Calu3 (cell line): ENCODE data around the gene LRP3. TPM values are rescaled to one million over a fixed set of nuclear protein-coding genes. Genes with fewer than 3 reads are reported as not detected.
A peak's percentile ranks its signal among the peaks of the same experiment; 100 is the strongest.

Experiments
- BruUV-seq: library from RNA; stranded (reverse); fragments of 400-500 nt; replicated peaks from 2 replicates; lab custom pipeline; 2021; lab: Mats Ljungman, UMichigan
- CTCF ChIA-PET: fragments of 300-600 bp; sonication (Branson Sonifier 250); formaldehyde crosslinking; loops from one replicate; lab custom pipeline; 2022; ENCODE audit warnings: antibody characterized with exemption; lab: Charles Lee
- DNase-seq: peaks from one replicate; pipeline ENCODE4 v3.0.0; 2022
- H3K27ac Mint-ChIP-seq: one replicate; pipeline ENCODE4 v1.8.0; 2022; ENCODE audit warnings: mixed read lengths; ENCODE audit not compliant: unreplicated experiment
- H3K27me3 Mint-ChIP-seq: one replicate; pipeline ENCODE4 v1.8.0; 2022; ENCODE audit warnings: mixed read lengths; ENCODE audit not compliant: unreplicated experiment
- H3K36me3 Mint-ChIP-seq: one replicate; pipeline ENCODE4 v1.8.0; 2022; ENCODE audit warnings: mild to moderate bottlenecking, moderate library complexity, mixed read lengths; ENCODE audit not compliant: insufficient read depth, unreplicated experiment
- H3K4me1 Mint-ChIP-seq: one replicate; pipeline ENCODE4 v1.8.0; 2022; ENCODE audit warnings: mild to moderate bottlenecking, low read depth, mixed read lengths; ENCODE audit not compliant: unreplicated experiment
- H3K4me3 Mint-ChIP-seq: one replicate; pipeline ENCODE4 v1.8.0; 2022; ENCODE audit warnings: mild to moderate bottlenecking, low read depth, moderate library complexity, mixed read lengths; ENCODE audit not compliant: unreplicated experiment
- H3K9me3 Mint-ChIP-seq: one replicate; pipeline ENCODE4 v1.8.0; 2022; ENCODE audit warnings: low read depth, mixed read lengths; ENCODE audit not compliant: unreplicated experiment
- intact Hi-C: fragments of 100-400 bp; cut with micrococcal nuclease; formaldehyde crosslinking; loops from one replicate; pipeline ENCODE4 v1.10.0; 2022; ENCODE audit not compliant: unreplicated experiment
- total RNA-seq: library from RNA; stranded (reverse); gene quantifications from 2 replicates; pipeline ENCODE4 v1.2.3, GENCODE V29; 2022
- TF ChIP-seq, protein P1 (sequence below): fragments of 200-600 bp; IDR thresholded peaks from one replicate; pipeline ENCODE4 v1.8.0; 2022; ENCODE audit warnings: antibody characterized with exemption; ENCODE audit not compliant: unreplicated experiment

LRP3 gene
- total RNA-seq, 1 experiment from 2014 or later: 0.59 TPM

DNA sequence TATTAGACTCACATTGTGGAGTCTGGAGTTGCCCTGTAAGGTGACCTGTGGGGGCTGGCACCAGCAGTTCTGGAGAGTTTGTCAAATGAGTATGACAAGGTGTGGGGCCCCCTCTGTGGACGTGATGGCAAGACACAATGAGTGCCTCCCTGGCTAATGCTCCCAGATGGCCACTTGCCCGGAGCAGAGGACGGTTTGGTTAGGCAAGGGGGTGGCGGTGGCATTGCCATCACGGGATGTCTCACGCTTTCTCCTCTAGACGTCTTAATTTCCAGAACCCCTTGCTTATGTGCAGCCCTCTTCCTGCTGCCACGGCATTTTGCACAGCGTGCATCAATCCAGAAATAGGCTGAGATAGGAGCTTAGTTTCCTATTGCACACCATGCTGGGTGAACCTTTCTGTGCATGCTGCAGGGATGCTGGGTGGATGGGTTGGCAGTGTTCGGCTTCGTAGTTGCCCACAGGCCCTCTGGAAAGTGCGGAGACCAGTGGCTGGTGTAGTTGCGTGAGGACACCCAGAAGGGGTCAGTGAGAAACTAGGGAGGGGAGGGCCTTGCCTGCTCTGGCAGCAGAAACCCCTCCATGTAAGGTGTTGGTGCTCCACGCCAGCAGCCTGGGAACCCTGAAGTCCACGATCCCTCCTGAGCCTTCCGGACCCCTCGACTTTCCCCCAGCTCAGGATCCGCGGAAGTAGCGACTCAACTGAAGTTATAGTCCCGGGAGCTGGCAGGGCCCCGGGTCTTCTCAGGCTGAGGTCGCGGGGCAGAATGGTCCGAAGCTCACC is 18.1 kb upstream of the LRP3 start:
- H3K4me1 Mint-ChIP-seq: peaks cover 41% of the 10 kb centered on the region
- no peaks in the 10 kb centered on the region for H3K9me3 Mint-ChIP-seq
- H3K36me3 Mint-ChIP-seq: peaks cover 42% of the 10 kb centered on the region
- H3K27me3 Mint-ChIP-seq: peaks cover 15% of the 10 kb centered on the region
- TF ChIP-seq, protein P1, sequence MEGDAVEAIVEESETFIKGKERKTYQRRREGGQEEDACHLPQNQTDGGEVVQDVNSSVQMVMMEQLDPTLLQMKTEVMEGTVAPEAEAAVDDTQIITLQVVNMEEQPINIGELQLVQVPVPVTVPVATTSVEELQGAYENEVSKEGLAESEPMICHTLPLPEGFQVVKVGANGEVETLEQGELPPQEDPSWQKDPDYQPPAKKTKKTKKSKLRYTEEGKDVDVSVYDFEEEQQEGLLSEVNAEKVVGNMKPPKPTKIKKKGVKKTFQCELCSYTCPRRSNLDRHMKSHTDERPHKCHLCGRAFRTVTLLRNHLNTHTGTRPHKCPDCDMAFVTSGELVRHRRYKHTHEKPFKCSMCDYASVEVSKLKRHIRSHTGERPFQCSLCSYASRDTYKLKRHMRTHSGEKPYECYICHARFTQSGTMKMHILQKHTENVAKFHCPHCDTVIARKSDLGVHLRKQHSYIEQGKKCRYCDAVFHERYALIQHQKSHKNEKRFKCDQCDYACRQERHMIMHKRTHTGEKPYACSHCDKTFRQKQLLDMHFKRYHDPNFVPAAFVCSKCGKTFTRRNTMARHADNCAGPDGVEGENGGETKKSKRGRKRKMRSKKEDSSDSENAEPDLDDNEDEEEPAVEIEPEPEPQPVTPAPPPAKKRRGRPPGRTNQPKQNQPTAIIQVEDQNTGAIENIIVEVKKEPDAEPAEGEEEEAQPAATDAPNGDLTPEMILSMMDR: no peak
- BruUV-seq: TSS peak; percentile 69
- DNase-seq: peak; percentile 45
- H3K27ac Mint-ChIP-seq: peak overlapping the region; percentile 100
- CTCF ChIA-PET: interaction anchor here (0.6 to 2.1 kb wide), 12 partner anchors 10 to 404 kb away, joined by 3 to 11 read pairs (median 3); no protein-coding TSS in a partner anchor
- intact Hi-C loops: no loop called here
- H3K4me3 Mint-ChIP-seq: peak overlapping the region; percentile 97

DNA sequence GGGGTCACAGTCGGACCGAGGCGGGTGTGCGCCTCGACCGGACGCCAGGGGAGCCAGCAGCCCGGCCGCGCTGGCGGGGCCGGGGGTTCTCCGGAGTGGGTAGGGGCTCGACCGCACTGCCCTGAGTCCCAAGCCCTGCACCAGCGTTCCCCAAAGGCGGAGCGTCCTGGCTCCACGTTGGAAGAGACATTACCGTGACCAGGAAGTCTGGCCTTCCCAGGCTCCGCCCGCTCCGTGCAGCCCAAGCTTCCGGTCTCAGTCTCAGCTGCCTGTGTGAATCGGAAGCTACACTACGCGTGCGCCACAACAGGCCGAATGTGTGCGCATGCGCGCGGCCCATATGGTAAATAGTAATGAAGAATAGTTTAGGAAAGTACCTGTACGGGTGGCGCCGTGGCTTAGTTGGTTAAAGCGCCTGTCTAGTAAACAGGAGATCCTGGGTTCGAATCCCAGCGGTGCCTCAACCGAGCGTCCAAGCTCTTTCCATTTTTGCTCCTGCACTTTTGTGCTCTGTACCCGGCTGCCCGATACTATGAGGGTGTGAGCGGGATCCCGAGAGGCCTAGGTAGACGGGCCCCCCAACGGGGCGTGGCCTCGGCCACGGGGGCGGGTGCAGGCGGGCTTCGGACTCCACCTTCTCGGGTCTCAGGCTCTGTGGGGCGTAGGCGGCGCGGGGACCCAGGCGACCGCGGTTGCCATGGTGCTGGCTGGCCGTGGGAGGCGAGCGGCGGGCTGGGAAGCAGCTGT is 17.3 kb upstream of the LRP3 start:
- CTCF ChIA-PET: interaction anchor here (0.6 to 2.1 kb wide), 13 partner anchors 9 to 403 kb away, joined by 3 to 11 read pairs (median 3); no protein-coding TSS in a partner anchor
- intact Hi-C loops: no loop called here
- Mint-ChIP-seq H3K4me3 (peak overlapping the region; percentile 97), H3K36me3 (peaks cover 42% of the 10 kb centered on the region), H3K27ac (peak overlapping the region; percentile 100), H3K9me3 (no peaks in the 10 kb centered on the region), H3K27me3 (peaks cover 15% of the 10 kb centered on the region), H3K4me1 (peaks cover 39% of the 10 kb centered on the region)
- TF ChIP-seq, protein P1: peak; percentile 26
- TSS peak; percentile 100 for BruUV-seq
- DNase-seq: peak; percentile 100

DNA sequence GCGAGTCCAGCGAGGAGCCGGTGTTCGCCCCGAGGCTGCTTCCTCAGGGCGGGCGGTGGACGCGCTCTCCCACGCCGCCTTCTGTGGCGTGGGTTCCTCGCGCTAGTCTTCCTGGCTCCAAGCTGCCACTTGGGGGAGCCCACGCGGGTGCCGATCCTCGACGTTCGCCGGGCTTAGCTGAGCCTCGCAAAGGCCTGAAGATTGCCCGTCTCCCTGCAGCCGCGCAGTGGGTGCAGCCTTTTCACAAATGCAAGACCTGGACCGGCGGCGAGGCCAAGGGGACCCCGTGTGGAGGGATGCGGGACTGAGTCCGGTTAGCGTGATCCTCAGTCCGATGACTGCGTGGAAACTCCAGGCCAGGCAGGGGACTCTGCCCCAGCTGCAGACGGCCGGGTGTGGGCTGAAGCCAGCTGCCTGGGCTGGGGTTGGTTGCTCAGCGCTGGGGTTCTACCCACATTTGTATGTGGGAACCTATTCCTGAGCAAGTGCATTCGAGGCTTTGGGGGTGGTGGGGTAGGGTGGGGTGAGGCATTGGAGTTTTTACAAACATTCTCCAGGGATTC is 16.6 kb upstream of the LRP3 start:
- CTCF ChIA-PET: interaction anchor here (0.5 to 1.6 kb wide), 9 partner anchors 8 to 403 kb away, joined by 3 to 11 read pairs (median 3); no protein-coding TSS in a partner anchor
- peaks cover 39% of the 10 kb centered on the region for H3K36me3 Mint-ChIP-seq
- H3K27ac Mint-ChIP-seq: peak overlapping the region; percentile 100
- intact Hi-C loops: no loop called here
- DNase-seq: peak; percentile 72
- H3K4me3 Mint-ChIP-seq: peak overlapping the region; percentile 97
- H3K4me1 Mint-ChIP-seq: peaks cover 32% of the 10 kb centered on the region
- H3K9me3 Mint-ChIP-seq: no peaks in the 10 kb centered on the region
- TF ChIP-seq, protein P1: peak; percentile 34
- BruUV-seq: no TSS peak
- H3K27me3 Mint-ChIP-seq: peaks cover 15% of the 10 kb centered on the region

DNA sequence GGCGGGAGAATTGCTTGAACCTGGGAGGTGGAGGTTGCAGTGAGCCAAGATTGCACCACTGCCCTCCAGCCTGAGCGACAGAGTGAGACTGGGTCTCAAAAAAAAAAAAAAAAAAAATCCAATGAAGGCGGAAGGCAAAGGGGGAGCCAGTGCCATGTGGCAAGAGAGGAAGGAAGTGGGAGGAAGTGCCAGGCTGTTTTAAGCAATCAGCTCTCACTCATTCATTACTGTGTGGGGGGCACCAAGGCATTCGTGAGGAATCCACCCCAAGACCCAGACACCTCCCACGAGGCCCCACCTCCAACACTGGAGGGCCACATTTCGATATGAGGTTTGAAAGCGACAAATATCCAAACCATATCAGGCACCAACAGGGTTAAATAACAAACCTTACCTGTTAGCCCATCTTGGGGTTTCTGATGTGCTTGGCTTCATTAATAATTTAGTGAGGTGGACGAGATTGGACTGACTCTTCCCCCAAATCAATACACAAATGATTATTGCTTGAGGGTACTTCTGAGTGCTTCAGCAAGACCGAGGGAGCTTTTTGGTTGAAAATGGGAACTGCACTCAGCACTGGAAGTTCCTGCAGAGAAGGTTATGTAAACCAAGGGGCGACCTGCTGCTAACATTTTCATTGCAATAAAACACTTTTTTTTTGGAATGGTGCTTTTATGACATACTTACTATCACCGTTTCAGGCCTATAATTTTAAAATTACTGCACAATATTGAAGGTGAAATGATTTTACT is 7.5 kb upstream of the LRP3 start:
- DNase-seq: no peak
- TF ChIP-seq, protein P1: no peak
- Mint-ChIP-seq H3K9me3 (no peaks in the 10 kb centered on the region), H3K4me3 (no peak overlapping the region), H3K27me3 (peaks cover 26% of the 10 kb centered on the region), H3K4me1 (no peaks in the 10 kb centered on the region), H3K36me3 (no peaks in the 10 kb centered on the region), H3K27ac (no peak overlapping the region)
- BruUV-seq: no TSS peak
- CTCF ChIA-PET: interaction anchor here (0.7 to 1.8 kb wide), 2 partner anchors 10 to 48 kb away, joined by 4 to 11 read pairs; no protein-coding TSS in a partner anchor
- intact Hi-C loops: no loop called here
